OCI-LY1 (cell line): ENCODE results near the gene LAMC3.

ENCODE experiments used
- H2AFZ ChIP-seq: fragments of 200-600 bp; sonication (generic), shearing (Covaris generic); 2 replicates; pipeline ENCODE4 v1.6.0; 2014; ENCODE audit warnings: antibody characterized with exemption, mild to moderate bottlenecking, low read length
- H3F3A ChIP-seq: fragments of 200-600 bp; sonication (generic), shearing (Covaris generic); 2 replicates; pipeline ENCODE4 v1.6.0; 2014; ENCODE audit warnings: mild to moderate bottlenecking, antibody characterized with exemption, low read length, moderate library complexity; ENCODE audit not compliant: insufficient read depth
- H3K27ac ChIP-seq: fragments of 200-600 bp; sonication (generic); 2 replicates; pipeline ENCODE4 v1.5.1; 2014; ENCODE audit warnings: low read length, mixed run types, mild to moderate bottlenecking, low read depth; ENCODE audit not compliant: poor library complexity, severe bottlenecking
- H3K27me3 ChIP-seq: fragments of 200-600 bp; sonication (generic); 2 replicates; pipeline ENCODE4 v1.6.0; 2014; ENCODE audit warnings: antibody characterized with exemption, mild to moderate bottlenecking, low read length, moderate library complexity; ENCODE audit not compliant: insufficient read depth
- H3K36me3 ChIP-seq: fragments of 200-600 bp; sonication (generic); 2 replicates; pipeline ENCODE4 v1.6.1; 2014; ENCODE audit warnings: mild to moderate bottlenecking, antibody characterized with exemption, low read length, moderate library complexity, mixed read lengths; ENCODE audit not compliant: insufficient read depth
- H3K4me1 ChIP-seq: fragments of 200-600 bp; sonication (generic); 2 replicates; pipeline ENCODE4 v1.5.1; 2014; ENCODE audit warnings: mild to moderate bottlenecking, low read length, moderate library complexity; ENCODE audit not compliant: insufficient read depth, severe bottlenecking
- H3K4me2 ChIP-seq: fragments of 200-600 bp; sonication (generic), shearing (Covaris generic); 2 replicates; pipeline ENCODE4 v1.6.1; 2014; ENCODE audit warnings: low read length
- H3K4me3 ChIP-seq: fragments of 200-600 bp; sonication (generic); 2 replicates; pipeline ENCODE4 v1.5.1; 2014; ENCODE audit warnings: low read length, low read depth, mild to moderate bottlenecking, mixed read lengths; ENCODE audit not compliant: poor library complexity, severe bottlenecking
- H3K79me2 ChIP-seq: fragments of 200-600 bp; shearing (Covaris generic); 2 replicates; pipeline ENCODE4 v1.6.1; 2016; ENCODE audit warnings: mixed run types, low read length, mixed read lengths; ENCODE audit not compliant: insufficient read depth
- H3K9ac ChIP-seq: fragments of 200-600 bp; sonication (generic), shearing (Covaris generic); 2 replicates; pipeline ENCODE4 v1.6.1; 2014; ENCODE audit warnings: mild to moderate bottlenecking, low read length, mixed read lengths
- H3K9me2 ChIP-seq: fragments of 200-600 bp; sonication (generic), shearing (Covaris generic); 2 replicates; pipeline ENCODE4 v1.6.1; 2014; ENCODE audit warnings: low read depth, mild to moderate bottlenecking, low read length, mixed read lengths
- H3K9me3 ChIP-seq: fragments of 200-600 bp; shearing (Covaris generic); 2 replicates; pipeline ENCODE4 v1.6.1; 2014; ENCODE audit warnings: low read length, mixed read lengths
- H4K20me1 ChIP-seq: fragments of 200-600 bp; sonication (generic), shearing (Covaris generic); 2 replicates; pipeline ENCODE4 v1.6.0; 2016; ENCODE audit warnings: mild to moderate bottlenecking, low read length; ENCODE audit not compliant: insufficient read depth
- EZH2 ChIP-seq: fragments of 200-600 bp; sonication (generic), shearing (Covaris generic); IDR thresholded peaks from 2 replicates; pipeline ENCODE4 v1.8.0; 2017; ENCODE audit warnings: borderline replicate concordance, mixed run types, mild to moderate bottlenecking, antibody characterized with exemption, low read length, moderate library complexity, mixed read lengths
- TF ChIP-seq, protein P1 (sequence below): fragments of 200-600 bp; sonication (generic), shearing (Covaris generic); IDR thresholded peaks from 2 replicates; pipeline ENCODE4 v1.5.1; 2017; ENCODE audit warnings: mild to moderate bottlenecking, antibody characterized with exemption, low read length, moderate library complexity, mixed read lengths

The LAMC3 gene

GRCh38 chr9:131065599-131065998, 56.6 kb downstream of the LAMC3 start:
- no peak overlapping the region for H3K9ac ChIP-seq
- no peaks in the 10 kb centered on the region for H4K20me1 ChIP-seq
- H3K27me3 ChIP-seq: no peaks in the 10 kb centered on the region; the same call in 1 of the 2 replicates
- TF ChIP-seq, protein P1, sequence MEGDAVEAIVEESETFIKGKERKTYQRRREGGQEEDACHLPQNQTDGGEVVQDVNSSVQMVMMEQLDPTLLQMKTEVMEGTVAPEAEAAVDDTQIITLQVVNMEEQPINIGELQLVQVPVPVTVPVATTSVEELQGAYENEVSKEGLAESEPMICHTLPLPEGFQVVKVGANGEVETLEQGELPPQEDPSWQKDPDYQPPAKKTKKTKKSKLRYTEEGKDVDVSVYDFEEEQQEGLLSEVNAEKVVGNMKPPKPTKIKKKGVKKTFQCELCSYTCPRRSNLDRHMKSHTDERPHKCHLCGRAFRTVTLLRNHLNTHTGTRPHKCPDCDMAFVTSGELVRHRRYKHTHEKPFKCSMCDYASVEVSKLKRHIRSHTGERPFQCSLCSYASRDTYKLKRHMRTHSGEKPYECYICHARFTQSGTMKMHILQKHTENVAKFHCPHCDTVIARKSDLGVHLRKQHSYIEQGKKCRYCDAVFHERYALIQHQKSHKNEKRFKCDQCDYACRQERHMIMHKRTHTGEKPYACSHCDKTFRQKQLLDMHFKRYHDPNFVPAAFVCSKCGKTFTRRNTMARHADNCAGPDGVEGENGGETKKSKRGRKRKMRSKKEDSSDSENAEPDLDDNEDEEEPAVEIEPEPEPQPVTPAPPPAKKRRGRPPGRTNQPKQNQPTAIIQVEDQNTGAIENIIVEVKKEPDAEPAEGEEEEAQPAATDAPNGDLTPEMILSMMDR: no peak
- no peak for TF ChIP-seq EZH2
- no peaks in the 10 kb centered on the region for H3K9me2 ChIP-seq
- no peak overlapping the region for H3K4me3 ChIP-seq
- no peaks in the 10 kb centered on the region for H3K36me3 ChIP-seq
- H3K4me2 ChIP-seq: no peak overlapping the region
- H3K4me1 ChIP-seq: no peaks in the 10 kb centered on the region
- no peaks in the 10 kb centered on the region for H3F3A ChIP-seq
- H3K9me3 ChIP-seq: no peaks in the 10 kb centered on the region
- no peak overlapping the region for H2AFZ ChIP-seq
- no peak overlapping the region for H3K27ac ChIP-seq
- H3K79me2 ChIP-seq: no peaks in the 10 kb centered on the region

DNA sequence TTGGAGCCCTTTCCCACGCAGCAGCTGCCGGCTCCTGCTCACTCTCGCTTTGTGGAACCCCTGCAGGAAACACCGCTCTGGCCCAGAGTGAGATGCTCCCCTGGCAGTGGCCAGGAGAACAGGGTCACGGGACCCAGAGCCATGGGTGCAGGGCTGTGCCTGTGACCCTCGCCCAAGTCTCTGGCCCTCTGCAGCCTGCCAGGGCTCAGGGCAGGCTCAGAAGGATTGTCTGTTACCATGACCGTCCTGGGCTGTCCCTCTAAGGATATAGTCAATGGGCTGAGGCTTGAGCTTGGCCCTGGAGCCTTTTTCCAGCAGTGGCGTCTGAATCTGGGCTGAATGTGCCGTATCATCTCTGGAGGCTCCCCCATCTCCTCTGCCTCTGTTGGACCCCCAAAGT, 58.7 kb downstream of the LAMC3 start:
- Histone ChIP-seq H3K27ac (no peak overlapping the region), H3F3A (no peaks in the 10 kb centered on the region), H3K4me3 (no peak overlapping the region), H3K27me3 (peaks cover 3% of the 10 kb centered on the region; the same call in 1 of the 2 replicates), H3K4me2 (no peak overlapping the region), H4K20me1 (no peaks in the 10 kb centered on the region), H3K9ac (no peak overlapping the region), H3K79me2 (no peaks in the 10 kb centered on the region), H3K9me2 (no peaks in the 10 kb centered on the region), H2AFZ (no peak overlapping the region), H3K9me3 (no peaks in the 10 kb centered on the region), H3K36me3 (no peaks in the 10 kb centered on the region), H3K4me1 (no peaks in the 10 kb centered on the region)
- TF ChIP-seq EZH2: no peak
- TF ChIP-seq, protein P1: no peak

DNA sequence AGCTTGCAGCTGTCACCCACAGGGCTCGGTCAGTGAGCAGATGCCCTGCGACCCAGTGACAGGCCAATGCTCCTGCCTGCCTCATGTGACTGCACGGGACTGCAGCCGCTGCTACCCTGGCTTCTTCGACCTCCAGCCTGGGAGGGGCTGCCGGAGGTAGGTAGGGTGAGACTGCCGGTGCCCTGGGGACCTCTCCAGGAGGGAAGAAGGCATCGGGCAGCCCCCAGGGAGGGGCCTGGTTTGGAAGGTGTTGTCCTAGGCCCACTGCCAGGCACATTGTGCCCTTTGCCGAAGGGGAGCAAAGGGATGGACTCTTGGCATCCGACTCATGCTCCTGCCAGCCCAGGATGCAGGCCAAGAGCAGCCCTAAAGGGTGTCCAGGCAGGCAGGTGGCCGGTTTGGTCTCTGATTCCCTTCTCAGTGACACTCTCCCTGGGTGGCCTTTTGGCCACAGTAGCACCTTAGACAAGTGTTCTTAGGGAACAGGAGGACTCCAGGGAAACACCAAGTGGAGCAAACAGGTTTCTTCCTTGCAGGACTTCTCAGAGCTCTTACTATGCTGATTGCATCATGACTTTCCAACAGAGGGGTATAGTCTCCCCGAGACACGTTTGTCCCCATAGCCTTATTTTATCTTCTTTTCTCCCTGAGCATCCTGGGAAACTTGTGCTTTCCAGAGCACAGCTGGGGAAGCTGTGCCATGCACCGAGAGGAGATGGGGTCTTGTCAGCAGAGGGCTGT, 59.3 kb downstream of the LAMC3 start:
- H3K27me3 ChIP-seq: peaks cover 7% of the 10 kb centered on the region; the same call in 1 of the 2 replicates
- TF ChIP-seq, protein P1: no peak
- TF ChIP-seq EZH2: no peak
- no peaks in the 10 kb centered on the region for H3F3A ChIP-seq
- H3K9ac ChIP-seq: no peak overlapping the region
- no peaks in the 10 kb centered on the region for H4K20me1 ChIP-seq
- H3K36me3 ChIP-seq: no peaks in the 10 kb centered on the region
- no peak overlapping the region for H3K4me2 ChIP-seq
- H3K4me3 ChIP-seq: no peak overlapping the region
- H3K4me1 ChIP-seq: no peaks in the 10 kb centered on the region
- H3K79me2 ChIP-seq: no peaks in the 10 kb centered on the region
- no peaks in the 10 kb centered on the region for H3K9me3 ChIP-seq
- no peak overlapping the region for H2AFZ ChIP-seq
- H3K9me2 ChIP-seq: no peaks in the 10 kb centered on the region
- no peak overlapping the region for H3K27ac ChIP-seq
